Measurements from ENCODE around the gene BEST2. TPM values are rescaled to one million over a fixed set of nuclear protein-coding genes. Genes with fewer than 3 reads are reported as not detected.

The BEST2 gene
- total RNA-seq, 1 donor from 2014 or later: not detected

- Histone ChIP-seq H3K27me3 (ENCODE audit: control insufficient read depth, insufficient read depth, low read length) (no peaks in the 10 kb centered on the region), H3K4me3 (ENCODE audit: low read depth, low read length) (no peak overlapping the region), H3K36me3 (ENCODE audit: control insufficient read depth, insufficient read depth, low read length) (peaks cover 2% of the 10 kb centered on the region)
- TF ChIP-seq, protein P1, sequence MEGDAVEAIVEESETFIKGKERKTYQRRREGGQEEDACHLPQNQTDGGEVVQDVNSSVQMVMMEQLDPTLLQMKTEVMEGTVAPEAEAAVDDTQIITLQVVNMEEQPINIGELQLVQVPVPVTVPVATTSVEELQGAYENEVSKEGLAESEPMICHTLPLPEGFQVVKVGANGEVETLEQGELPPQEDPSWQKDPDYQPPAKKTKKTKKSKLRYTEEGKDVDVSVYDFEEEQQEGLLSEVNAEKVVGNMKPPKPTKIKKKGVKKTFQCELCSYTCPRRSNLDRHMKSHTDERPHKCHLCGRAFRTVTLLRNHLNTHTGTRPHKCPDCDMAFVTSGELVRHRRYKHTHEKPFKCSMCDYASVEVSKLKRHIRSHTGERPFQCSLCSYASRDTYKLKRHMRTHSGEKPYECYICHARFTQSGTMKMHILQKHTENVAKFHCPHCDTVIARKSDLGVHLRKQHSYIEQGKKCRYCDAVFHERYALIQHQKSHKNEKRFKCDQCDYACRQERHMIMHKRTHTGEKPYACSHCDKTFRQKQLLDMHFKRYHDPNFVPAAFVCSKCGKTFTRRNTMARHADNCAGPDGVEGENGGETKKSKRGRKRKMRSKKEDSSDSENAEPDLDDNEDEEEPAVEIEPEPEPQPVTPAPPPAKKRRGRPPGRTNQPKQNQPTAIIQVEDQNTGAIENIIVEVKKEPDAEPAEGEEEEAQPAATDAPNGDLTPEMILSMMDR (IDR thresholded peaks at IDR 0.05; ENCODE audit: insufficient read depth, low read length, poor library complexity, severe bottlenecking): no peak
- no peak for DNase-seq (ENCODE audit: low read depth)
These were observed 11.5 kb downstream of the BEST2 start for GRCh38 chr19:12763100-12763499.

GRCh38 chr19:12764698-12765097 lies 13.1 kb downstream of the BEST2 start:
- no peak for DNase-seq (ENCODE audit: low read depth)
- Histone ChIP-seq H3K4me3 (ENCODE audit: low read depth, low read length) (no peak overlapping the region), H3K27me3 (ENCODE audit: control insufficient read depth, insufficient read depth, low read length) (no peaks in the 10 kb centered on the region), H3K36me3 (ENCODE audit: control insufficient read depth, insufficient read depth, low read length) (peaks cover 2% of the 10 kb centered on the region)
- TF ChIP-seq, protein P1 (IDR thresholded peaks at IDR 0.05; ENCODE audit: insufficient read depth, low read length, poor library complexity, severe bottlenecking): no peak

GRCh38 chr19:12766051-12766521 lies 14.5 kb downstream of the BEST2 start:
- Histone ChIP-seq H3K36me3 (ENCODE audit: control insufficient read depth, insufficient read depth, low read length) (peaks cover 2% of the 10 kb centered on the region), H3K4me3 (ENCODE audit: low read depth, low read length) (peak overlapping the region; percentile 43), H3K27me3 (ENCODE audit: control insufficient read depth, insufficient read depth, low read length) (no peaks in the 10 kb centered on the region)
- TF ChIP-seq, protein P1 (IDR thresholded peaks at IDR 0.05; ENCODE audit: insufficient read depth, low read length, poor library complexity, severe bottlenecking): peak; percentile 88
- no peak for DNase-seq (ENCODE audit: low read depth)

DNA sequence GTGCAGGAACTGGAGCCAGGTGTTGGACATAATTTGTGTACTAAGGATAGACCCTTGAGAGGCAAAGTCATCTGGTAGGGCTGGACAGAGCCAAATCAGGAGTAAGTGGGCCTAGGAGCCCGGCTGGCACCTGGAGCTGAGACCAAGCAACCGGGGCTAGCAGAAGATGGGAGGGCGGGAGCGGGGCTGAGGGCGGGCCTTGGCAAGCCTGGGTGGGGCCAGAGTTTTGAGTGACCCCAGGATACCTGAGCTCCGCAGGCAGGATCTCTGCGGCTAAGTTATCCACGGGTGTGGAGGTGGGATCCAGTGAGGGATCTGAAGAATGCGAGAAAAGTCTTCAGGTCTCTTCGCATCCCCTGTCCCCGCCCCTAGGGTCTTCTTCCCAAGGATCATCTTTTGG lies 15.6 kb downstream of the BEST2 start:
- Histone ChIP-seq H3K36me3 (ENCODE audit: control insufficient read depth, insufficient read depth, low read length) (peaks cover 2% of the 10 kb centered on the region), H3K27me3 (ENCODE audit: control insufficient read depth, insufficient read depth, low read length) (no peaks in the 10 kb centered on the region), H3K4me3 (ENCODE audit: low read depth, low read length) (no peak overlapping the region)
- DNase-seq (ENCODE audit: low read depth): no peak
- TF ChIP-seq, protein P1 (IDR thresholded peaks at IDR 0.05; ENCODE audit: insufficient read depth, low read length, poor library complexity, severe bottlenecking): no peak

DNA sequence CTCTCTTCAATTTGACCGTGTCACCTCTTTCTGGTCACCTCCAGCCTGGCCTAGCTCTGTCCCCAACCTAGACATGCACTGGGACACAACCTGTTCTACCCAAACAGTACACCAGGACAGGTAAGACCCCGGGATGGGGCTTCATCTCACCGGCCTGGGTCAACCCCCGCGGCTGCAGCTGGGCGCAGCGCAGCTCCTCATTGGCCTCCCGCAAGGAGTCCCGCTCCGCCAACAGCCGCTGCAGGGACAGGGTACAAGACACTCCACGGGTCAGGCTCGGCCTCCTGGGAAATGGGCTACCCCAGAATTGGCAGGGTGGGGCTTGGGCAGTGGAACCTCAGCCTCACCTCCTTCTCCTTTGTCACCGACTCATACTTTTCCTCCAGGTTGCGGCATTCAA lies 16.1 kb downstream of the BEST2 start:
- DNase-seq (ENCODE audit: low read depth): no peak
- Histone ChIP-seq H3K36me3 (ENCODE audit: control insufficient read depth, insufficient read depth, low read length) (peaks cover 2% of the 10 kb centered on the region), H3K27me3 (ENCODE audit: control insufficient read depth, insufficient read depth, low read length) (no peaks in the 10 kb centered on the region), H3K4me3 (ENCODE audit: low read depth, low read length) (no peak overlapping the region)
- TF ChIP-seq, protein P1 (IDR thresholded peaks at IDR 0.05; ENCODE audit: insufficient read depth, low read length, poor library complexity, severe bottlenecking): no peak

- no peaks in the 10 kb centered on the region for H3K27me3 ChIP-seq (ENCODE audit: control insufficient read depth, insufficient read depth, low read length)
- no peak overlapping the region for H3K4me3 ChIP-seq (ENCODE audit: low read depth, low read length)
- DNase-seq (ENCODE audit: low read depth): no peak
- TF ChIP-seq, protein P1 (IDR thresholded peaks at IDR 0.05; ENCODE audit: insufficient read depth, low read length, poor library complexity, severe bottlenecking): no peak
- no peaks in the 10 kb centered on the region for H3K36me3 ChIP-seq (ENCODE audit: control insufficient read depth, insufficient read depth, low read length)
These were observed 18.1 kb downstream of the BEST2 start for GRCh38 chr19:12769689-12770088.

Measured in kidney epithelial cell (primary cell).